BLaER1 treated with 17β-estradiol and CSF1 and Interleukin-3, amounts not matched to agents 10 nM and 100 nM (cell line): ENCODE measurements around the gene FRMD3.

Experiments used
- H3K27ac ChIP-seq, 11 experiments: shearing (Covaris generic); formaldehyde crosslinking; 2 replicates each; pipeline ENCODE4 v1.8.1; 2022
- H3K27me3 ChIP-seq, 11 experiments: shearing (Covaris generic); formaldehyde crosslinking; 2 replicates each; pipeline ENCODE4 v1.8.1; 2022
- H3K36me3 ChIP-seq, 11 experiments: shearing (Covaris generic); formaldehyde crosslinking; 2 replicates each; pipeline ENCODE4 v1.8.1; 2022
- H3K4me1 ChIP-seq, 10 experiments: shearing (Covaris generic); formaldehyde crosslinking; 2 replicates each; pipeline ENCODE4 v1.8.1; 2022
- H3K4me2 ChIP-seq, 11 experiments: shearing (Covaris generic); formaldehyde crosslinking; 2 replicates each; pipeline ENCODE4 v1.8.1; 2022
- H3K4me3 ChIP-seq, 10 experiments: shearing (Covaris generic); formaldehyde crosslinking; 2 replicates each; pipeline ENCODE4 v1.8.1; 2022
- H3K9ac ChIP-seq, 11 experiments: shearing (Covaris generic); formaldehyde crosslinking; 2 replicates each; pipeline ENCODE4 v1.8.1; 2022
- H3K9me3 ChIP-seq, 11 experiments: shearing (Covaris generic); formaldehyde crosslinking; replicated peaks in 1 of 11; 2 replicates each; pipeline ENCODE4 v1.8.1; 2022
- H4K20me1 ChIP-seq, 11 experiments: shearing (Covaris generic); formaldehyde crosslinking; 2 replicates each; pipeline ENCODE4 v1.8.1; 2022
- Cebpa-rat ChIP-seq, 11 experiments: shearing (Covaris generic); IDR thresholded peaks; 2 replicates each; pipeline ENCODE4 v1.8.1; 2022

FRMD3 gene

GRCh38 chr9:83355024-83355444 lies 183.2 kb downstream of the FRMD3 start:
- Histone ChIP-seq H3K9ac (no peak overlapping the region), H3K27me3 (no peaks in the 10 kb centered on the region), H3K4me2 (no peak overlapping the region), H3K36me3 (no peaks in the 10 kb centered on the region), H3K4me1 (no peaks in the 10 kb centered on the region), H3K9me3 (no peaks in the 10 kb centered on the region), H3K4me3 (no peak overlapping the region), H3K27ac (no peak overlapping the region), H4K20me1 (no peaks in the 10 kb centered on the region)
- TF ChIP-seq Cebpa-rat (IDR thresholded peaks at IDR 0.05): no peak

GRCh38 chr9:83349031-83349430 lies 189.2 kb downstream of the FRMD3 start:
- H3K4me3 ChIP-seq: no peak overlapping the region
- no peak overlapping the region for H3K4me2 ChIP-seq
- no peaks in the 10 kb centered on the region for H3K36me3 ChIP-seq
- H3K27me3 ChIP-seq: no peaks in the 10 kb centered on the region
- no peaks in the 10 kb centered on the region for H3K4me1 ChIP-seq
- H3K27ac ChIP-seq: no peak overlapping the region
- TF ChIP-seq Cebpa-rat (IDR thresholded peaks at IDR 0.05): no peak
- H3K9ac ChIP-seq: no peak overlapping the region
- H3K9me3 ChIP-seq: no peaks in the 10 kb centered on the region
- no peaks in the 10 kb centered on the region for H4K20me1 ChIP-seq

GRCh38 chr9:83346655-83347420 lies 191.4 kb downstream of the FRMD3 start:
- no peak overlapping the region for H3K27ac ChIP-seq

GRCh38 chr9:83343366-83343999 lies 194.7 kb downstream of the FRMD3 start:
- H3K27ac ChIP-seq: no peak overlapping the region
- no peaks in the 10 kb centered on the region for H3K9me3 ChIP-seq
- no peak overlapping the region for H3K4me2 ChIP-seq
- no peak overlapping the region for H3K9ac ChIP-seq
- H3K4me3 ChIP-seq: no peak overlapping the region
- H3K36me3 ChIP-seq: no peaks in the 10 kb centered on the region
- no peaks in the 10 kb centered on the region for H4K20me1 ChIP-seq
- no peaks in the 10 kb centered on the region for H3K27me3 ChIP-seq
- TF ChIP-seq Cebpa-rat (IDR thresholded peaks at IDR 0.05): no peak
- peaks cover 0 to 16% (median 9%) of the 10 kb centered on the region in 10 experiments; a peak in 13 of 20 replicates for H3K4me1 ChIP-seq

More at GRCh38 chr9:83346655-83347420, 191.4 kb downstream of the FRMD3 start:
- TF ChIP-seq Cebpa-rat (IDR thresholded peaks at IDR 0.05): no peak
- H3K9me3 ChIP-seq: no peaks in the 10 kb centered on the region
- no peaks in the 10 kb centered on the region for H3K27me3 ChIP-seq
- no peak overlapping the region for H3K4me3 ChIP-seq
- H4K20me1 ChIP-seq: no peaks in the 10 kb centered on the region
- no peaks in the 10 kb centered on the region for H3K36me3 ChIP-seq
- peaks cover 0 to 6% (median 4%) of the 10 kb centered on the region in 10 experiments; a peak in 13 of 20 replicates for H3K4me1 ChIP-seq
- H3K4me2 ChIP-seq: no peak overlapping the region
- H3K9ac ChIP-seq: no peak overlapping the region

- H3K27ac ChIP-seq: no peak overlapping the region
- TF ChIP-seq Cebpa-rat (IDR thresholded peaks at IDR 0.05): no peak
- H3K4me3 ChIP-seq: no peak overlapping the region
- no peaks in the 10 kb centered on the region for H3K9me3 ChIP-seq
- no peaks in the 10 kb centered on the region for H3K27me3 ChIP-seq
- H3K36me3 ChIP-seq: no peaks in the 10 kb centered on the region
- peaks cover 0 to 16% (median 9%) of the 10 kb centered on the region in 10 experiments; a peak in 13 of 20 replicates for H3K4me1 ChIP-seq
- H4K20me1 ChIP-seq: no peaks in the 10 kb centered on the region
- H3K9ac ChIP-seq: no peak overlapping the region
- no peak overlapping the region for H3K4me2 ChIP-seq
These were observed 195.5 kb downstream of the FRMD3 start for GRCh38 chr9:83342731-83343130.

- H4K20me1 ChIP-seq: no peaks in the 10 kb centered on the region
- H3K36me3 ChIP-seq: no peaks in the 10 kb centered on the region
- no peaks in the 10 kb centered on the region for H3K27me3 ChIP-seq
- H3K4me3 ChIP-seq: no peak overlapping the region
- no peak for TF ChIP-seq Cebpa-rat (IDR thresholded peaks at IDR 0.05)
- no peak overlapping the region for H3K9ac ChIP-seq
- H3K27ac ChIP-seq: no peak overlapping the region
- peak overlapping the region in 8 of 11 experiments; percentile 30 to 59 (median 40); a peak in 15 of 22 replicates for H3K4me2 ChIP-seq
- no peaks in the 10 kb centered on the region for H3K9me3 ChIP-seq
- peaks cover 0 to 16% (median 9%) of the 10 kb centered on the region in 10 experiments; a peak in 13 of 20 replicates for H3K4me1 ChIP-seq
These were observed 196.2 kb downstream of the FRMD3 start for GRCh38 chr9:83342006-83342405.

GRCh38 chr9:83340451-83340850 lies 197.8 kb downstream of the FRMD3 start:
- H3K9me3 ChIP-seq: no peaks in the 10 kb centered on the region
- H3K4me1 ChIP-seq: peaks cover 0 to 16% (median 9%) of the 10 kb centered on the region in 10 experiments; a peak in 14 of 20 replicates
- no peak overlapping the region for H3K4me3 ChIP-seq
- TF ChIP-seq Cebpa-rat (IDR thresholded peaks at IDR 0.05): no peak
- no peaks in the 10 kb centered on the region for H3K27me3 ChIP-seq
- peak overlapping the region in 3 of 11 experiments; percentile 0 to 18 (median 15); a peak in 3 of 22 replicates for H3K4me2 ChIP-seq
- H3K9ac ChIP-seq: no peak overlapping the region
- H4K20me1 ChIP-seq: no peaks in the 10 kb centered on the region
- H3K27ac ChIP-seq: no peak overlapping the region
- no peaks in the 10 kb centered on the region for H3K36me3 ChIP-seq

GRCh38 chr9:83339435-83339834 lies 198.8 kb downstream of the FRMD3 start:
- H4K20me1 ChIP-seq: no peaks in the 10 kb centered on the region
- TF ChIP-seq Cebpa-rat (IDR thresholded peaks at IDR 0.05): no peak
- H3K4me2 ChIP-seq: no peak overlapping the region
- peaks cover 0 to 16% (median 9%) of the 10 kb centered on the region in 10 experiments; a peak in 14 of 20 replicates for H3K4me1 ChIP-seq
- no peak overlapping the region for H3K27ac ChIP-seq
- no peaks in the 10 kb centered on the region for H3K36me3 ChIP-seq
- no peaks in the 10 kb centered on the region for H3K9me3 ChIP-seq
- H3K27me3 ChIP-seq: no peaks in the 10 kb centered on the region
- H3K4me3 ChIP-seq: no peak overlapping the region
- H3K9ac ChIP-seq: no peak overlapping the region

GRCh38 chr9:83336706-83337105 lies 201.5 kb downstream of the FRMD3 start:
- no peaks in the 10 kb centered on the region for H3K27me3 ChIP-seq
- no peak overlapping the region for H3K4me3 ChIP-seq
- H3K4me1 ChIP-seq: peaks cover 0 to 10% (median 3%) of the 10 kb centered on the region in 10 experiments; a peak in 14 of 20 replicates
- no peaks in the 10 kb centered on the region for H4K20me1 ChIP-seq
- no peaks in the 10 kb centered on the region for H3K9me3 ChIP-seq
- no peak for TF ChIP-seq Cebpa-rat (IDR thresholded peaks at IDR 0.05)
- no peak overlapping the region; a peak in 2 of 22 replicates for H3K4me2 ChIP-seq
- H3K27ac ChIP-seq: no peak overlapping the region
- H3K9ac ChIP-seq: no peak overlapping the region
- no peaks in the 10 kb centered on the region for H3K36me3 ChIP-seq
